Stimulated activated naive CD4-positive, alpha-beta T cell treated with Interleukin-2 at 50 U/mL for 16 hours (primary cell): Measurements from ENCODE around the gene STX8.
"Not testable (repeated sequence)": the region's sequence is repeated elsewhere in the genome, so short reads cannot be mapped to it uniquely, and the experiment has no call there.

Experiments
- DNase-seq: peaks from one replicate; lab custom pipeline; 2025; lab: John Stamatoyannopoulos, UW

STX8 gene

GRCh38 chr17:9261081-9262012 lies 314.3 kb downstream of the STX8 start:
- no peak for DNase-seq

GRCh38 chr17:9259419-9259818 lies 316.2 kb downstream of the STX8 start:
- DNase-seq: no peak

DNA sequence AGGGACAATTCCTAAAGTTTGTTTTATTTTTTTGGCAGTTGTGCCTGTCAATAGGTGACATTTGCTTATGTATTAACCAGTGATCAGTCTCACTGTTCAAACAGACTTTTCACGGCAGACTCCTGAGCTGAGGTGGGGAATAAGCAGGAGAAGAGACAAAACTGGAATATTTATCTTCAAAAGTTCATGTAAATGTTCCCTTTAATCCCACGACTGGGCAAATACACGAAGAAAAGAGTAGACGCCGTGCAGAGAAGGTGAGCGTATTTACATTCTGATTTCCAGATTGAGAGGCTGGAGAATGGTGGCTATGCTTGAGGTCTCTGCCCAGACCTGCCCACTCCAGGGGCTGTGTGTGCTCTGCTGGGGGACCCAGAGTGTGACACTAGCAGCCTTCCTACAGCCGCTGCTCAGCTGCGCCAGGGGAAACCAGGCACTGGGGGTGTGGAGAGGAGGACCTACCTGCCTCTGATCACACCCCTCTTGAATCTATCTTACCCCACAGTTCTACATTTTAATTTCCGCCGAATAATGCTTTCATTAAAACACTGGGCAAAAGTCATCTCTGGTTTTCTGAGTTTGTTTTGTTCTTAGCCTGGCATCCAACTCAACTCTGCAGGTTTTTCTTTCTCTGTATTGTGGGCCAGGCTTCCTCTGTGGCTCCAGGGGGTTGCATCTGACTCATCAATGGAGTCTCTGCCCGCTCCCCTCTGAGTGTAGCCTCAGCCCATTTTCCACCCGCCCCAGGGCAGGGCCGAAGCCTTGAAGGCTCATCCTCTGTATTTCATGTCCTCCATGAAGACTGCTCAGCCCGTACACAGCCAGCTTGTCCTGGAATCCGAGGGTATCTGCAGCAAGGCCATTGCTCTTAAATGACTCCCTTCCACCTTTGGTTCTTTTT lies 317.3 kb downstream of the STX8 start:
- no peak for DNase-seq

DNA sequence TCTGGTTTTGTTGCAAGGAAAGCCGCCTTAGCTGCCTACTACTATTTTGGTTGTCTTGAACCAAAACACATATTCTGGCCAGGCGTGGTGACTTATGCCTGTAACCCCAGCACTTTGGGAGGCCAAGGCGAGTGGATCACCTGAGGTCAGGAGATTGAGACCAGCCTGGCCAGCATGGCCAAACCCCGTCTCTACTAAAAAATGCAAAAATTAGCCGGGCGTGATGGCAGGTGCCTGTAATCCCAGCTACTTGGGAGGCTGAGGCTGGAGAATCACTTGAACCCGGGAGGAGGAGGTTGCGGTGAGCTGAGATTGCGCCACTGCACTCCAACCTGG lies 318.0 kb downstream of the STX8 start:
- DNase-seq: not testable (repeated sequence)

- DNase-seq: no peak
Observed at GRCh38 chr17:9256751-9257629, 318.6 kb downstream of the STX8 start.

DNA sequence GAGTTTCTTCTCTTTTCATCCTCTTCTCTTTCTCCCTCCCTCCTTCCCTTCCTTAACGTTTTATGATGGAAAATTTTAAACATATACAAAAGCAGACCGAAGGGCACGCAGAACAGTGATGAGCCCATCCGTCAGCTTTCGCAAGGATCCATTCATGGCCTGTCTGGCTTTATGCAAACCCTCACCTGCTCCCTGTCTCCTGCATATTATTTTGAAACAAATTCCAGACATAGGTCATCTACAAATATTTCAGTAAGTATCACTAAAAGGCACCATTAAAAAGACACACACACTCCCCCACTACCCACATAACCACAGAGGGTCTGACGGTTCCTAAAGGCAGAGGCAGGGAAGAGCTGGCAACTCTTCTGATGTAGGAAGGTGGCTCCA lies 319.3 kb downstream of the STX8 start:
- no peak for DNase-seq

GRCh38 chr17:9255833-9256232 lies 319.8 kb downstream of the STX8 start:
- no peak for DNase-seq

- DNase-seq: no peak
Observed at GRCh38 chr17:9254841-9255240, 320.8 kb downstream of the STX8 start.

- no peak for DNase-seq
Observed at GRCh38 chr17:9253308-9253707, 322.3 kb downstream of the STX8 start.

- no peak for DNase-seq
Observed at GRCh38 chr17:9251273-9251672, 324.3 kb downstream of the STX8 start.

- no peak for DNase-seq
Observed at GRCh38 chr17:9249245-9249953, 326.2 kb downstream of the STX8 start.

- DNase-seq: no peak
Observed at GRCh38 chr17:9247401-9247938, 328.1 kb downstream of the STX8 start.

DNA sequence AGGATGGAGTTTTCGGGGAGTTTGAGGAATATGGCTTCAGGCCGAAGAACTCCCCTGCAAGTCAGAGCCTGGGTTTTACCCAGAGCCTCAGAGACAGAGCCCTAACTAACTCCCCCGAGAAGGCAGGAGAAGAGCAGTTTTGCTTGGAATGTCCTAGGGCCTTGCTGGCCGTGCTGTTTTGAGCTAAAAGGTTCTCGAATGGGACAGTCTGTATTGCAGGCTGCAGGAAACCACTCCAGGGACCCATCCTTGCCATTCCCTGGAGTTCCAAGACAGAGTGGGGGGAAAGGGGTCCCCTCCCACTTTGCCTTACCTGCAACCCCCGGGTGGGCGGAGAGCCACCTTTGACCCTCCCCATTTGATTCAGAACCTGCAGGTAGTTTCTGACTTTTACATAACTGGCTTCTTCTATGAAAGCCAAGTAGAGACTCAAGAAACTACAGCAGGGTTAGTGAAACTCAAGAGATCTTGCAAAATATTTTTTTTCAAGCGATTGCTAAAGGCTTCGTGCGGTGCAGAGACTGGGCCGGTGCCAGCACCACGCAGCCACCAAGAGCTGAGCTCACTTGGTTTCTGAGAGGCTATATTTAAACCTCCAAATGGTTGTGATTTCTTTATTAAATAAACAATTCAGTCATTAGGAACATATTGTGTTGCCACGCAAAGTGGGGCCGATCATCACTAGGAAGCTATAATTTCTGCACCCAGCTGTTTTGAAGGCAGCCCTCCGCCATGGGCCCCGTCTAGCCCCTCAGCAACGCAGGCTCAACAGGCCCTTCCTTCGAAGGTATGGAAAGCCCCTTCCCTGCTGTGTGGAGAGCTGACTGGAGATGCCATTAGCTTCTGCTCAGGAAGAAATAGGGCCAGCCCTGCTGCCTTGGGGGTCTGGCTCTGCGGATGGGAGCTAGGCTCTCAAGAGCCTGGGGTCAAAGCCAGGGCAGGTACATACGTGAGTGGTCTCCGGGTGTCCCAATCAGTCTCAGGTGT lies 331.3 kb downstream of the STX8 start:
- no peak for DNase-seq

DNA sequence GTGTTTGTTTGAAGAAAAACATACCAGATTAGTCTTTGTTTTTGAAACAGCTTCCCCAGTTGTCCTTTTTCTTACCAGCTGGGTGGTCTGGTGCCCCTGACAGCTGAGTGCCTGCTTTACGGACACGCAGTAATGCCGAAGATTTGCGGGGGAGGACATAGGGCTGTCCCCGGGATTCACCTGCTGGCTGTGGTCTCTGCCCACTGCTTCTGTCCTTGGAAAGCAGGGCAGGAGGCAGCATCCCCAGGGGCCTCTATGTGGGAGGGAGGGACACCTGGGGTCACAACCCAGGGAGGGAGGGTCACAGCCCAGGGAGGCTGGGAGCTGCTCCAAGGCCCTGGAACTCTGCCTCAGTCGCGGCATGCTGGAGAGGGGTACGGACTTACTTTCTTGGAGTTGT lies 332.6 kb downstream of the STX8 start:
- DNase-seq: no peak

DNA sequence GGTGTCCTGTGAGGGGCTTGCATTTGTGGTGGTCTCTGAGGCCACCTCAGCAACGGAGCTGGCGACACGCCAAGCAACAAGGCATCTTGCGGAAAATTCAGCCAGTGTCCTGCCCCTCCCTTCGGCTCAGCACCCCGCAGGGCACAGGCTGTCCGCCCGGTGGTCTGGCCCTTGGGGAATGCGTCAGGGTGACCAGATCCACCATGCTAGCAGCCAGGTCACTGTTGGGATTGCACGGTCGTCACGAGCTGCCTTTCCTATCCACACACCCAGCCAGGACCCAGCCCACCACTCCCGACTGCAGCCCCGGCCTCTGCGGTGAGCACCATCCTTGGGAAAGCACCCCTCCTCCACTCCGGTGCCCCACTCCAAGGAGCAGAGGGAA lies 333.1 kb downstream of the STX8 start:
- DNase-seq: no peak

DNA sequence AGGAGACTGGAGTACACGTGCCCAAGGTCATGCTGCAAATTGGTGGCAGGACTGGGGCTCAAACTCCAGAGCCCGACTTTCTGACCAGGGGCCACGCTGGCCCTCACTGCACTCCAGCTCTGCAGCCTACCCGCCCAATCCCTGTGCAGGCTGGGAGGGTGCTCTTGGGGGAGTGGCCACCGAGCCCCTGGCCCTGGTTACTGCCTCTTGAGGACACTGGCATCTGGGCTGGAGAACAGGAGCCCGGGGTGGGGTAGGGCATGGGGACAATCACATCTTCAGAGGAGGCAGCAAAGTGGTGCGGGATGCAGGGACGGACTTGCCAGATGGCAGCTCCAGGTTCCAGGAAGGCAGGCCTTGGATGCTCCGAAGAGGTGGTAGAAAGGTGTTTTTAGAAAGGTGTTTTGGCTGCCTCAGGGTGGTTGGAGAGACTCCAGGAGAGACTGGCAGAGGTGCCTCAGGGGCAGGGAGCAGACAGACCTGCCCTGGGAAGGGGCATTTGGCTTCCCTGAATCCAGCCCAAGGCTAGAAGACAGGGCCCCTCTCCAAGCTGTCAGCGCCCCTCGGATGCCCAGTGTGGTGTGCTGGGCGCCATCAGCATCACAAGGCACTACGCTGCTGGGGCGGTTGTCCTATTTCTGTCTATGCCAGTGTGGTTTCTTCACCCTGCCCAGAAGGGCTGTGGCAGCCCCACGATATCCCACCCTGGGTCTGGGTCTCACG lies 333.7 kb downstream of the STX8 start:
- no peak for DNase-seq

DNA sequence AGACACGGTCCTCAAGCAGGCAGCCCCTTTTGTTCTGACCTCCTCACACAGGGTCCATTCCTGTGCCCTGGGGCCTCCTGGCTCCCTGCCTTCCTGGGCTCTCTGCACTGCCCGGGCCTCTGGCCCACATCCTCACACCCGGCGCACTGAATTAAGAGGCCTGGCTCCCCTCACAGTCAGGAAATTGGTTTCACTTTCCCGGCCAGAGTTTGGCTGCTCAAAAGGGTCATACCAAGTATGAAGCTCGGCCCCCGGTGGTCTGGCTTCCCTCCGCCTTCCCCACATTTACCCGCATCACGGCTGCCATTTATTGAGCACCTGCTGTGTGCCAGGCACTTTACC lies 334.3 kb downstream of the STX8 start:
- no peak for DNase-seq

DNA sequence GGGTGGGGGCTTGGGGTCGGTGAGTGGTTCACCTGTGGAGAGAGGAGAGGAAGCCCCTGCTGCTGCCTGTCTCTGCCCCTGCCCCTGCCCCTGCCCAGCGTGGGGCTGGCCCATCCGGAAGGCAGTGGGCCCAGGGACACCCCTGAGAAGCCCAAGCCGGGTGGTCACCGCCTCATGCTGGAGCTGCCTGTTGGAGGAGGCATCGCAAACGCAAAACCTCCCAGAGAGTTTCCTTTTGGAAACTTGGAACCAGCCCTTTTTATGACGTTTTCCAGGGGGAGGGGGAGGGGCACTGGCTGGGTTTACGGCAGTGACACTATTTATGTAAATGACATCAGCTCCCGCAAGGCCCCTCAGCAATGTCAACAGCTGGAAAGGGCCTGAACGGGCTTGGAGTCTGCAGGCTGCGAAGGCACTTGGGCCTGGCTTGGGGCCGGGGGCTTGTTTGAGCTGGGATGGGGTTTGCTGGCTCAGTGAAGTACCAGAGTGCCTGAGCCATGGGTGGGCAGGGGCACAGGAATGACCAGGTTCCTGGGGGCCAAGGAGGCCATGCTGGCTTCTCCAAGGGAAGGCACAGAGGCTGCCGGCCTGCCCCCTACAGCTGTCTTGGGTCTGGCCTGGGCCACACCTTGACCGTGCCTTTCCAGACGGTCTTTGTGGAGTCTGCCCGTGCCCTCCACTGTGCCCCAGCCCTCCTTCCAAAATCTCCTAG lies 334.8 kb downstream of the STX8 start:
- no peak for DNase-seq
